H7 (cell line): ENCODE results near the gene TNFRSF8. TPM values are rescaled to one million over a fixed set of nuclear protein-coding genes. Genes with fewer than 3 reads are reported as not detected.

Experiments
- DNase-seq: peaks from one replicate; pipeline ENCODE4 v3.0.0; 2012
- H3K27me3 ChIP-seq: 2 replicates; pipeline ENCODE4 v1.6.0; 2011; ENCODE audit warnings: mild to moderate bottlenecking, low read length; ENCODE audit not compliant: control insufficient read depth, insufficient read depth
- H3K36me3 ChIP-seq: replicated peaks from 2 replicates; pipeline ENCODE4 v1.5.1; 2011; ENCODE audit warnings: low read length; ENCODE audit not compliant: control insufficient read depth, insufficient read depth
- H3K4me3 ChIP-seq: 2 replicates; pipeline ENCODE4 v1.5.1; 2011; ENCODE audit warnings: low read depth, mild to moderate bottlenecking, control low read depth, low read length, moderate library complexity; ENCODE audit not compliant: insufficient read depth
- total RNA-seq: library from RNA; depleted of rRNA; stranded (reverse); fragments of >200 nt; shearing (Covaris generic); gene quantifications from 2 replicates; pipeline ENCODE4 v1.2.3, GENCODE V29; 2014; rRNA removed

Gene TNFRSF8
- 14.6 and 16.0 TPM in 2 replicates for total RNA-seq

DNA sequence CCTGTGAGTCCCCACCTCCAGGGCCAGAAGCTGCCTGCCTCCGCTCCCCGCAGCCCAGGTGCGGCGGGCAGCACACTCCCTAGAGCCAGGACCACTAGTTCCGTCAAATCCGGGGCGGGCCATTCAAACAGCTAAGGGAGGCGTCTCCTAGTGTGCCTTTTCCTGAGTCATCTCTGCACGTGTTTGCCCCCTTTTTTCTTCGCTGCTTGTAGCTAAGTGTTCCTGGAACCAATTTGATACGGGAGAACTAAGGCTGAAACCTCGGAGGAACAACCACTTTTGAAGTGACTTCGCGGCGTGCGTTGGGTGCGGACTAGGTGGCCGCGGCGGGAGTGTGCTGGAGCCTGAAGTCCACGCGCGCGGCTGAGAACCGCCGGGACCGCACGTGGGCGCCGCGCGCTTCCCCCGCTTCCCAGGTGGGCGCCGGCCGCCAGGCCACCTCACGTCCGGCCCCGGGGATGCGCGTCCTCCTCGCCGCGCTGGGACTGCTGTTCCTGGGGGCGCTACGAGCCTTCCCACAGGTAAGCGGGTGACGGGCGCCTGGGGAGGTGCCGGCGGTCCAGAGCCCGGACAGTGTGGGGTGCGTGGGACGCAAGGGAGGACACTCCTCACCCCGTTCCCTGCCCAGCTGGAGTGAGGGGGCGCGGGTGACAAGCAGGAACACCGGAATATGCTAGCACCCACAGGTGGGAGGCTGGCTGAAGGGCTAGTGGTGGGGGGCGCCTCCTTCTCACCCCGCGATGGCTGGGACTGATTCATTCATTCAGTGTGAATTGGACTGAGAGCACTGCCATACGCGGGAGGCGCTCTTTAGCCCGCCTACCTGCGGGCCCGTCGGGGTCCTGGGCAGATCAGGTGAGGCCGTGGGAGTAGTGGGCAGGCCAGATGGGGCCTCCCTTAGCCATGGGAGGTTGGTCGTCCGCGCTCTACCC lies at the start of gene TNFRSF8:
Gene TNFRSF8 (plus strand): TSS at position 163 of the 932 bp plus-strand sequence. CDS start 296 bp downstream, at position 459.
- peak within 1 kb of the TSS; percentile 57 for H3K4me3 ChIP-seq
- H3K27me3 ChIP-seq, result peaks cover 21% of the 10 kb centered on the region
- peak; percentile 80 for DNase-seq
- H3K36me3 ChIP-seq, result no peaks in the 10 kb centered on the region; the same call in 1 of the 2 replicates

DNA sequence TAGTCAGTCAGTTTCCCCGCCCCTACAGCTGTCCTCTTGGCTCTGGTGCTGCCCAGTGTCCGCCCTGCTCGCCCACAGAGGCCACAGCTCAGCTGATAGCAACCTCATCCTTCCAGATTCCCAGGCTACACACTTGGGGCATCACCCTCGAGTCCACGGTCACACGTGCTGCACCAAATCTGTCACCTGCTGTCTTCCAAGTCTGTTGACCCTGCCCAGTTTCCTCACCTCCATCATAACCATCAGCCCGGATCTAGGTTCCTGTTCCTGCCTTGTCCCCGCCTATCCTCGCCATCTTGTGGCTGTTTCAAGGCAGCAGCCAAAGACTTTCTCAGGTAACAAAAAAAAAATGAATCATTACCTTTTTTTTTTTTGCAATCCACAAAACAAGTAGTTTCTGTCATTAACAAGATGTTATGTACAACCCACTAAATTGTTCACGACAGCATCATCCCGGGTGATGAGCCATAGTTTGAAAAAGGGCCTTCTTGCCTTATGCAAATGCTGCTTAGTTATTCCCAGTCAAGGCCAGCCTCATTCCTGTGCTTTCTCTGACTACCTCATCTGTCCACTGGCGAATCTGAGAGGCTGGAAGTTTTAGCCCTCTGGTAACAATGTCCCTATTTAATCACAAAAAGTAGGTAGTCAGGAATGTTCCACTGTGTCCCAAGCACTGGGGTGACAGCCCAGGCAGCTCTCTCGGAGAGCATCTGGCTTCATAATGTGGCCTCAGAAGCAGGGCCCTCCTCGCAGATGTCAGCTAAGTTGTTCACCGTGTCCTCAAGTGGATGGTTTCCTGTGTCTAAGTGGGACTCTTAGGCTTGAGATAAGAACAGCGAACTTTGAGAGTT lies 48.7 kb upstream of the TNFRSF8 start:
- Histone ChIP-seq H3K4me3 (no peak overlapping the region), H3K27me3 (no peaks in the 10 kb centered on the region), H3K36me3 (peaks cover 23% of the 10 kb centered on the region)
- DNase-seq, result peak; percentile 81

DNA sequence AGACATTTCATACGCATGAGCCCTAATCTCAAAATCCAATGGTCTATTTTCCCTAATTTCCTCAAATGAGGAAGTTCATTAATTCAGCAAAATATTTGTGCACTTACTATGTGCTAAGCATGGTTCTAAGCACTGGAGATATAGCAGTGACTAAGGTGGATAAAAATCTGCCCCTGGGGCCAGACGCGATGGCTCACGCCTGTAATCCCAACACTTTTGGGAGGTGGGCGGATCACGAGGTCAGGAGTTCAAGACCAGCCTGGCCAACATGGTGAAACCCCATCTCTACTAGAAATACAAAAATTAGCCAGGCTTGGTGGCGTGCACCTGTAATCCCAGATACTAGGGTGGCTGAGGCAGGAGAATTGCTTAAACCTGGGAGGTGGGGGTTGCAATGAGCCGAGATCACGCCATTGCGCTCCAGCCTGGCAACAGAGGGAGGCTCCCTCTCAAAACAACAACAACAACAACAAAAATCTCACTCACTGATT lies 48.1 kb upstream of the TNFRSF8 start:
- peaks cover 19% of the 10 kb centered on the region for H3K36me3 ChIP-seq
- no peak for DNase-seq
- no peaks in the 10 kb centered on the region for H3K27me3 ChIP-seq
- no peak overlapping the region for H3K4me3 ChIP-seq

DNA sequence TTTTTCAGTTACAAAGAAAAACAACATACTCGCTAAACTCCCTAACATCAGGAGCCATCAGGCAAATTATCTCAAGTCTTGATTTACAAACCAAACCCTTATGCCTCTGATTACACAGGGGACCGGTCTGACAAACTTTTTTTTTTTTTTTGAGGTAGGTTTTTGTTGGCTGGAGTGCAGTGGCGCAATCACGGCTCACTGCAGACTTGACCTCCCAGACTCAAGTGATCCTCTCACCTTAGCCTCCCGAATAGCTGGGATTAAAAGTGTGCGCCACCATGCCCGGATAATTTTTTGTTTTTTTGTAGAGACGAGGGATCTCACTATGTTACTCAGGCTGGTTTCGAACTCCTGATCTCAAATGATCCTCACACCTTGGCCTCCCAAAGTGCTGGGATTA lies 47.6 kb upstream of the TNFRSF8 start:
- no peaks in the 10 kb centered on the region for H3K27me3 ChIP-seq
- H3K4me3 ChIP-seq, result no peak overlapping the region
- peaks cover 16% of the 10 kb centered on the region for H3K36me3 ChIP-seq
- no peak for DNase-seq

DNA sequence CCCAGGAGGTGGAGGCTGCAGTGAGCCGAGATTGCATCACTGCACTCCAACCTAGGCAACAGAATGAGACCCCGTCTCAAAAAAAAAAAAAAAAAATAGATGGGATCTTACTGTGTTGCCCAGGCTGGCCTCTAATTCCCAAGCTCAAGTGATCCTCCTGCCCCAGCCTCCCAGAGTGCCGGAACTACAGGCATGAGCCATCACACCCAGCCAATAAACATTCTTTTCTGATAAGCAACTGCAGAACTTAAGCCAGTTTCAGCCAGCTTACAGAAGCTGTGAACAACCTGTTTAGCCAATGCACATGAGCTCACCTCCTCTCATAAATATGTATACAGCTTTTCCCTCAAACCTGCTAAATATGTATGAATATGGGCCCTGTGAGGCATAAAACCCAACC lies 46.9 kb upstream of the TNFRSF8 start:
- H3K27me3 ChIP-seq, result no peaks in the 10 kb centered on the region
- peaks cover 13% of the 10 kb centered on the region for H3K36me3 ChIP-seq
- H3K4me3 ChIP-seq, result no peak overlapping the region
- no peak for DNase-seq

DNA sequence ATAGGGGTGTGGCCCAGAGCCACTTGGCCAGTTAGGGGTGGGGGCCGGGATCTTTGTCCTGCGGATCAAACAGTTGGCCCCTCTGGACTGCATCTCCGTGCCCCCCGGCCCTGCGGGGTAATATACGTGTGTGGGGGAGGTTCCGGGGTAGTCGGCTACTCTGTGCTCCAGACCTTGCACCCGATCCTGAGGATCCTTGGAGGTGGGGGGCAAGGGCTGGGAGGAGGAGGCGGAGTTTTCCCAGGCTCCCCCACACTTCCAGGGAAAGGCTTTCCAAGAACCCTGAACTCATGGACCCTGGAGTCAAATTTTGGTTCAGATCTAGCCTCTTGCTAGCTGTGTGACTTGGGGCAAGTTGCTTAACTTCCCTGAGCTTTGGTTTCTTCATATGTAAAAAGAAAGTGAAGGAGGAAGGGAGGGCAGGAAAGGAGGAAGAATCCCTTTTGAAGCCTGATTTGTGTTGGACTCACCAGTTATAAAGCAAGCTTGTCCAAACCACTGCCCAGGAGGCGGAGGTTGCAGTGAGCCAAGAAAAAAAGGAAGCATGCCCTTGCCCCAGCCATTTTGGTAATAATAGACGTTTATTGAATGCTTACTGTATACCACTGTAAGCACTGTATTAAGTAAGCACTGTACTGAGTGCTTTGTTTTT lies 43.1 kb upstream of the TNFRSF8 start:
- no peak for DNase-seq
- Histone ChIP-seq H3K27me3 (no peaks in the 10 kb centered on the region), H3K4me3 (peak overlapping the region; percentile 99), H3K36me3 (peaks cover 12% of the 10 kb centered on the region)

DNA sequence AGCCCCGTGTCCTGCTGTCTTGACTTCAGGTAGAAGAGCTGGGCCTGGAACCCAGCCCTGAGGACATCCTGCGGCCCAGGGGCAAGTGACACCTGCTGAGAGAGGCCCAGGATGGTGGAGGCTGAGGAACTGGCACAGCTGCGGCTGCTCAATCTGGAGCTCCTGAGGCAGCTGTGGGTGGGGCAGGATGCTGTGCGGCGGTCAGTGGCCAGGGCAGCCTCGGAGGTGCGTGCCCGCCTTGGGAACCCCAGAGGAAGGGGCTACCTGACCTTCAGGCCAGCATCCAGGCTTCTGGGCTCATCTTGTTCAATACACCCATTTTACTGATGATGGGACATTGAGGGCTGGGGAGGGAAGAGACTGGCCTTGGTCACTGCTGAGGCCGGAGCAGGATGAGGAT lies 41.5 kb upstream of the TNFRSF8 start:
- H3K4me3 ChIP-seq, result no peak overlapping the region
- H3K36me3 ChIP-seq, result peaks cover 16% of the 10 kb centered on the region
- no peak for DNase-seq
- H3K27me3 ChIP-seq, result no peaks in the 10 kb centered on the region

DNA sequence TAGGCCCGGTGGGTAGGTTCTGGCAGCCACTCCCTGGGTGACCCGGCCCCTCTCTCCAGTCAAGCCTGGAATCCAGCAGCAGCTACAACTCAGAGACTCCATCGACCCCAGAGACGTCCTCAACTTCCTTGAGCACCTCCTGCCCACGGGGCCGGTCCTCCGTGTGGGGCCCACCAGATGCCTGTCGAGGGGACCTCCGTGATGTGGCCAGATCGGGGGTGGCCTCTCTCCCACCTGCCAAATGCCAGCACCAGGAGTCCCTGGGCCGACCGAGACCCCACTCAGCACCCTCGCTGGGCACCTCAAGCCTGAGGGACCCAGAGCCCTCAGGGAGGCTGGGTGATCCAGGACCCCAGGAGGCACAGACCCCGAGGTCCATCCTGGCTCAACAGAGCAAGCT lies 41.1 kb upstream of the TNFRSF8 start:
- no peak for DNase-seq
- Histone ChIP-seq H3K36me3 (peaks cover 16% of the 10 kb centered on the region), H3K27me3 (no peaks in the 10 kb centered on the region), H3K4me3 (no peak overlapping the region)

DNA sequence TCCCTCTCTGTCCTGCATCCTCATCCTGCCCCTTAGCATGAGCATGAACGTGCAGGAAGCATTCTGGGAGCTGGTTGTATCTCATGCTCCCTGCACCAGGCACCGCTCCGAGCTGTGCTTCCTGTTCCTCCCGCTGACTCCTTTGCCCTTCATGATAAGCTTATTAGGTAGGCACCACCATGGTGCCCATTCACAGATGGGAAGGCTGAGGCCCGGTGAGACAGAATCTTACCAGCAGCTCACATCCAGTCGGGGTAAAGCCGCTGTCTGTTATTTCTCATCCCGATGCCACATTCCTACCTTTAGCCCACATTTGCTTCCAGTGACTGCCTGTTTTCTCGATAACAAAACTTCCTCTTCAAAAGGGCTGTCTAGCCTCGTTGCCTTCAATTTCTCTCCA lies 36.5 kb upstream of the TNFRSF8 start:
- Histone ChIP-seq H3K36me3 (peaks cover 27% of the 10 kb centered on the region), H3K27me3 (no peaks in the 10 kb centered on the region), H3K4me3 (no peak overlapping the region)
- no peak for DNase-seq

DNA sequence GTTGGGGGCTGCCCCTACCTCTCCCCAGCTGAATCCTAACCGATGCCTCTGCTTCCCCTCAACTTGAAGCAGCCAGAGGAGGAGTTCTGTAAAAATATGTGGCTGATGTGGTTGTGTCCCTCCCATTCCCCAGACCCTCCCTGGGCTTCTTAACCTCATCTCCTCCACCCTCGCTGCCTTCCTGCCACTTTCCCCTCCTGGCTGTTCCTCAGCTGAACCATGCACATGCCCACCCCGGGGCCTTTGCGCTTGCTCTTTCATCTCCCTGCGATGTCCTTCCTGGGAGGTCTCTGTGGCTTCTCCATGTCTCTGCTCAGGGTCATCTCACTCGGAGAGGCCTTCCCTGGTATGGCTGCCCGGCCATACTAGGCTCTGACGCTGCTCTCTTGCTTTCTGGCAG lies 34.9 kb upstream of the TNFRSF8 start:
- no peak for DNase-seq
- Histone ChIP-seq H3K27me3 (no peaks in the 10 kb centered on the region), H3K4me3 (no peak overlapping the region), H3K36me3 (peaks cover 22% of the 10 kb centered on the region)

DNA sequence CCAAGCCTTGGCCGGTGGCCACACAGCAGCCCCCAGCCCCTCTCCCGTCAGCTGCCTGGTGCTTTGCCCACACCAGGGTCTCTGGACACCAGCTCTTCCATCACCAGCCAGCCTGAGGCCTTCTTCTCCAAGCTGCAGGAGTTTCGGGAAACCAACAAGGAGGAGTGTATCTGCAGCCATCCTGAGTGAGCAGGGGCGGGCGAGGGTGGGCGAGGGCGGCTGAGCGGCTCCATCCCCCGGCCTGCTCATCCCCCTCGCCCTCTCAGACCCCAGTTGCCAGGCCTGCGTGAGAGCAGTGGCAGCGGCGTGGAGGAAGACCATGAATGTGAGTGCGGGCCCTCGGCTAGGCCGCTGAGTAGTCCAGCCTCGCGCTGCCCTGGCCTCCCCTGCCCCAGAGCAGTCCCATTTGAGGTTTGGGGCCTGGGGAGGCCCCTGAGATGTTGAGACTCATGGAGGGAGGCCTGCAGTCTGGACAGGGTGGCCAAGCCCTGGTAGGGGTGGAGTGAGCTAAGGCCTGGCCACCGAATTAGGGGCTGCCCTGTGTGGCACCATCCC lies 34.1 kb upstream of the TNFRSF8 start:
- DNase-seq, result no peak
- Histone ChIP-seq H3K36me3 (peaks cover 19% of the 10 kb centered on the region), H3K27me3 (no peaks in the 10 kb centered on the region), H3K4me3 (no peak overlapping the region)

DNA sequence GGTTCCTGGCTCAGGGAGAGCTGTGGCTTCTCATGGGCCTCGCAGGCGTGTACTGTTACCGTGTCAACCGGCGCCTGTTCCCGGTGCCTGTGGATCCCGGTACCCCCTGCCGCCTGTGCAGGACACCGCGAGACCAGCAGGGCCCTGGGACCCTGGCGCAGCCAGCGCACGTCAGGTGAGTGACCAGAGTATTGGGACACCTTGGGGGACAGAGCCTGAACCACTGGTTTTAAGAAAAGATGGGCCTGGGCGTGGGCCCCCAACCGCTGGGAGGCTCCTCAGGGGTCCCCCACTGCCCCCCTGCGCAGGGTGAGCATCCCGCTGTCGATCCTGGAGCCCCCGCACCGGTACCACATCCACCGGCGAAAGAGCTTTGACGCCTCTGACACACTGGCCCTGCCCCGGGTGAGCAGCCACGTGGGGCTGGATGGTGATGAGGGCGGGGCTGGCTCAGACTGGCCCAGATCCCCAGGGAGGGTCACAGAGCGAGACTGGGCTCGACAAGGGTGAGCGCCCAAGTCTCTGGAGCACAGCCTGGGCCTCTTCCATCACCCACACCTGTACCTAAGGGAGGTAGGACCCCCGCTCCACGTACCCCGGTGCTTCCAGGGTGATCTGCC lies 33.3 kb upstream of the TNFRSF8 start:
- Histone ChIP-seq H3K4me3 (no peak overlapping the region), H3K27me3 (no peaks in the 10 kb centered on the region), H3K36me3 (peaks cover 18% of the 10 kb centered on the region)
- no peak for DNase-seq

DNA sequence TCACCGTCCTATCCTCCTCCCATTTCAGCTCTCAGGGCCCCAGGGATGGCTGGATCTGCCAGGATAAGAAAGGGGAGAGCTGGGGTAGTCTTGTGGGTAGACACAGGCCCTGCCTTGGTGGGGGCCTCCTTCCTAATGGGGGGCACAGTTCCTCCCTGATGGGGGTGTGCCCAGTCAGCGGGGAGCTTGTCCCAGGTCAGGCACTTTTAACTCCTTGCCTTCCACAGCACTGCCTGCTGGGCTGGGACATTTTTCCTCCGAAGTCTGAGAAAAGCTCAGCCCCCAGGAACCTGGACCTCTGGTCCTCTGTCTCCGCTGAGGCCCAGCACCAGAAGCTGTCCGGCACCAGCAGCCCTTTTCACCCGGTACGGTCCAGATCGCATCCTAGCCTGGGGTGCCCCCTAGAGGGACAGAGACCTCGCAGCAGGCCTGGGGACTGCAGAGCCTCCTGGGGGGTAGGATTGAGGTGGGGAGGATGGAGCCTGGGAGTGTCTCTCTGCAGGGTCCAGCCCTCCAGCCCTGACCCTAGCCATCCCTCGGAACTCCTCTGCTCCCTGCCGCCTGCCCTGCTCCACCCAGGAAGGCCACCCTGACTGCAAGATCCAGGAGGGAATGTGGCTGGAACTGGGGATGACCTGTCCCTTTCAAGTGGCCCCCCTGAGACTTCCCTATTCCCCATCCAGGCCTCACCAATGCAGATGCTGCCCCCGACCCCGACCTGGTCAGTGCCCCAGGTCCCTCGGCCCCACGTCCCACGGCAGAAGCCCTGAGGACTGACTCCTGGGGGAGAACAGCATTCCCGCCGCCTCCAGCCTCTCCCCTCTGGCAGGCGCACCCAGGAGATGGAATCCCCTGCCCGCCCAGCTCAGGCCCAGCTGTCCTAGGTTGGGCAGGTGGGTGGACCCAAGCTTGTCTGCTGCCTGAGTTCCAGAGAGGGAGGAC lies 31.8 kb upstream of the TNFRSF8 start:
- peak; percentile 91 for DNase-seq
- Histone ChIP-seq H3K4me3 (no peak overlapping the region), H3K27me3 (no peaks in the 10 kb centered on the region), H3K36me3 (peaks cover 13% of the 10 kb centered on the region)
